Measurements from ENCODE around the gene SORCS2.

DNA sequence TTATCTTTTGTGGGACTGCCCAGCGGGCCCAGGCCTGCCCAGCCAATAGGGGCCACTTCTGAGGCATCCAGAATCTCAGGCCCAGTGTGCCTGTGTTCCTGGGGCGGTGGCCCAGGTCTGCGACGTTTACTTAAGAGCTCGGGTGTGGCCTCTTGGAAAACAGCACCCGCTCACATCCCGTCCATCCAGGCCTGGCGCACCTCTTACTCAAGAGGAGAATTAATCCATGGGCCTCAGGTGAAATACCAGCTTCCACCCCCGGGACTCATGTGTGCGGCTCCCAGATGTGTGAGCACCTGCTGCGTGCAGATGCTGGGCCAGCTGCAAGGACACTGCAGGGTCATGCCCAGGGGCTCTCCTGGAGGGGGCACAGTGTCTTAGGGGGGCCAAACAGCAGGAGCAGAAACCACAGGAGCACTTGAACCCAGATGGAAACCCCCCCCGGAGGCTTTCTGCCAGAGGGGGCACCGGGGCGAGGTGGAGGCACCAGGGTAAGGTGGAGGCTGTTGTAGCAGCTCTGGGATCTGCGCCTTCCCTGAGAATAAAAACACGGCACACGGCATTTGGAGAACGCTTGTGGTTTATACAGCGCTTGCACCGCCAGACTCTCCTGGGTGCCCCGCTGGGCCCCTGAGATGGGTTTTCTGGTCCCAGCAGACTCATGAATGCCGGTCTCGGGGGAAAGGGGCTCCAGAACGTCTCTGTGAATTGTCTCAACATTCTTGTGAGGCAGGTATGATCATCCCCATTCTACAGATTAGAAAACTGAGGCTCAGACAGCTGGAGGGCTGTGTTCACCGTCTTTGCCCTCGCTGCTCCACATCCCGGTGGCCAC lies 239.6 kb downstream of the SORCS2 start:
- TF ChIP-seq ZNF274 (IDR thresholded peaks at IDR 0.05; ENCODE audit: low read depth, low read length) (no peak), YY1 (IDR thresholded peaks at IDR 0.05; ENCODE audit: insufficient read depth, insufficient read length) (no peak)
